Activated CD8-positive, alpha-beta T cell treated with anti-CD3 and anti-CD28 coated beads for 36 hours (primary cell): ENCODE measurements around the gene WTIP. TPM values are rescaled to one million over a fixed set of nuclear protein-coding genes. Genes with fewer than 3 reads are reported as not detected.

ENCODE experiments used
- ATAC-seq: fragments of 200-7000 bp; cut with Tn5 transposase; one replicate; pipeline ENCODE4 v1.10.0; 2021; ENCODE audit warnings: mild to moderate bottlenecking, moderate library complexity
- CTCF ChIA-PET: fragments of 350-600 bp; sonication (Branson Sonifier 250); formaldehyde crosslinking; loops from one replicate; lab custom pipeline; 2021; ENCODE audit warnings: antibody characterized with exemption; lab: Charles Lee
- POLR2A ChIA-PET: fragments of 350-600 bp; sonication (Branson Sonifier 250); formaldehyde crosslinking; loops from one replicate; lab custom pipeline; 2021; ENCODE audit warnings: antibody characterized with exemption; lab: Charles Lee
- DNase-seq: peaks from one replicate; pipeline ENCODE4 v3.0.0-alpha.2; 2020
- H3K27ac Mint-ChIP-seq: one replicate; pipeline ENCODE4 v1.8.0; 2021; ENCODE audit warnings: mild to moderate bottlenecking, mixed read lengths
- H3K27me3 Mint-ChIP-seq: one replicate; pipeline ENCODE4 v1.8.0; 2021; ENCODE audit warnings: mixed read lengths
- H3K36me3 Mint-ChIP-seq: one replicate; pipeline ENCODE4 v1.8.0; 2021; ENCODE audit warnings: low read depth, mixed read lengths
- H3K4me1 Mint-ChIP-seq: one replicate; pipeline ENCODE4 v1.8.0; 2021; ENCODE audit warnings: low read depth, mixed read lengths
- H3K4me3 Mint-ChIP-seq: one replicate; pipeline ENCODE4 v1.8.0; 2021; ENCODE audit warnings: mild to moderate bottlenecking, moderate library complexity, mixed read lengths
- H3K9me3 Mint-ChIP-seq: one replicate; pipeline ENCODE4 v1.8.0; 2021; ENCODE audit warnings: mixed read lengths
- CTCF ChIP-seq: fragments of 200-600 bp; IDR thresholded peaks from one replicate; pipeline ENCODE4 v1.8.0; 2022; ENCODE audit warnings: antibody characterized with exemption, mild to moderate bottlenecking
- intact Hi-C: fragments of 100-400 bp; cut with micrococcal nuclease; formaldehyde crosslinking; loops from one replicate; pipeline ENCODE4 v1.10.0; 2022
- total RNA-seq, 2 experiments: library from RNA; stranded (reverse); gene quantifications; one replicate each; pipeline ENCODE4 v1.2.3, GENCODE V29; 2021

Gene WTIP
- total RNA-seq, 2 experiments from 2014 or later: 0.54 to 0.63 TPM

GRCh38 chr19:34549833-34550232 lies 68.3 kb downstream of the WTIP start:
- Mint-ChIP-seq H3K27me3 (peaks cover 9% of the 10 kb centered on the region), H3K9me3 (peaks cover 18% of the 10 kb centered on the region), H3K4me3 (no peak overlapping the region), H3K27ac (no peak overlapping the region), H3K4me1 (no peaks in the 10 kb centered on the region), H3K36me3 (no peaks in the 10 kb centered on the region)
- TF ChIP-seq CTCF: no peak
- POLR2A ChIA-PET: no interaction called here
- no peak for DNase-seq
- CTCF ChIA-PET: no interaction called here
- intact Hi-C loops: no loop called here
- no peak for ATAC-seq

GRCh38 chr19:34555447-34555846 lies 73.9 kb downstream of the WTIP start:
- H3K4me3 Mint-ChIP-seq: no peak overlapping the region
- H3K4me1 Mint-ChIP-seq: no peaks in the 10 kb centered on the region
- ChIA-PET POLR2A (interaction anchor here (0.7 kb wide), 1 partner anchor 83 kb away, joined by 5 read pairs; no protein-coding TSS in a partner anchor), CTCF (interaction anchor here (2.8 kb wide), 1 partner anchor 157 kb away, joined by 10 read pairs; no protein-coding TSS in a partner anchor)
- no peak for TF ChIP-seq CTCF
- no peak overlapping the region for H3K27ac Mint-ChIP-seq
- intact Hi-C loops: no loop called here
- peaks cover 18% of the 10 kb centered on the region for H3K27me3 Mint-ChIP-seq
- ATAC-seq: no peak
- DNase-seq: peak; percentile 25
- H3K36me3 Mint-ChIP-seq: no peaks in the 10 kb centered on the region
- H3K9me3 Mint-ChIP-seq: peaks cover 2% of the 10 kb centered on the region

DNA sequence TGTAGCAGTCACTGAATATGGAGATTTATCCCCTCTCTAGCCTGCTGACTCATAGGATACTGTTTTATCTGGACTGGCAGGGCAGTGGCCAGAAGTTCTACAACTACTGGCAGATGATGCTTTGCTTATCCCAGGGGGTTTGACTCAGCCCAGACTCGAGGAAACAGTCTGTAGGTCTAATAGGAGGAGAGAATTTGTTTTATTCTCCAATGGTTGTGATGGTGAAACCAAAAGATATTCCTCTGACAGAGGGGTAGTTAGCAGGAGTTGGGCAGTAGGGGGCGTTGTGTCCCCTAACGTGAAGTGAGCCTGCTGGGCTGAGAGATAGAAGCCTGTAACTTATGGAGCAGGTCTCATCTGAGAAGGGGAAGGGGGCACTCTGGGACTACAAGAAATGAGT lies 74.9 kb downstream of the WTIP start:
- intact Hi-C loops: no loop called here
- ATAC-seq: peak; percentile 64
- TF ChIP-seq CTCF: peak; percentile 51
- no peaks in the 10 kb centered on the region for H3K9me3 Mint-ChIP-seq
- ChIA-PET CTCF (interaction anchor here (1.1 to 2.8 kb wide), 2 partner anchors 11 to 156 kb away, joined by 3 to 10 read pairs; no protein-coding TSS in a partner anchor), POLR2A (no interaction called here)
- H3K4me3 Mint-ChIP-seq: no peak overlapping the region
- no peak overlapping the region for H3K27ac Mint-ChIP-seq
- H3K27me3 Mint-ChIP-seq: peaks cover 18% of the 10 kb centered on the region
- DNase-seq: peak; percentile 59
- no peaks in the 10 kb centered on the region for H3K4me1 Mint-ChIP-seq
- no peaks in the 10 kb centered on the region for H3K36me3 Mint-ChIP-seq

DNA sequence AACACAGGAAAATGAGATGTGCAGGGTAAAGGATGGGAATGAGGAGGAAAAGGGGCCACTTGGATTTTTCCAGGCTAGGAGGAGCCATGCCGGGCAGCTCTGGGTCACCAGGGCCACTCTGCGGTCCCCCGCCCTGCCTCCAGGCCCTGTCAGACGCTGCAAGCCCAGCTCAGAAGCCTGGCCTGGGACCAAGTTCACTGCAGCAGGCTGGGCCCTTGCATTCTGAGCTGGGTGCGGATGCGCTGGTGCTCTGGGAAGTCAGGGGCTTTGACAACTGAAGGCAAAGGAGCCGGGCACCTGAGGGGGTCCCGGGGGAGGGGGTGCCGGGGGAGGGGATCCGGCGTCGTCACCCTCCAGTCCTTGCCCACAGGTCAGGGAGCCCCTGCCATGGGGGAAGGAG lies 77.5 kb downstream of the WTIP start:
- CTCF ChIA-PET: no interaction called here
- no peak for ATAC-seq
- Mint-ChIP-seq H3K27ac (no peak overlapping the region), H3K27me3 (peaks cover 14% of the 10 kb centered on the region), H3K4me3 (no peak overlapping the region), H3K4me1 (no peaks in the 10 kb centered on the region), H3K36me3 (no peaks in the 10 kb centered on the region), H3K9me3 (no peaks in the 10 kb centered on the region)
- DNase-seq: no peak
- POLR2A ChIA-PET: no interaction called here
- TF ChIP-seq CTCF: no peak
- intact Hi-C loops: no loop called here

GRCh38 chr19:34560229-34560628 lies 78.7 kb downstream of the WTIP start:
- intact Hi-C loops: no loop called here
- H3K4me1 Mint-ChIP-seq: no peaks in the 10 kb centered on the region
- ATAC-seq: no peak
- H3K27me3 Mint-ChIP-seq: peaks cover 13% of the 10 kb centered on the region
- no peaks in the 10 kb centered on the region for H3K36me3 Mint-ChIP-seq
- H3K4me3 Mint-ChIP-seq: no peak overlapping the region
- peaks cover 4% of the 10 kb centered on the region for H3K9me3 Mint-ChIP-seq
- CTCF ChIA-PET: no interaction called here
- H3K27ac Mint-ChIP-seq: no peak overlapping the region
- no peak for TF ChIP-seq CTCF
- DNase-seq: no peak
- POLR2A ChIA-PET: no interaction called here

Other genes starting within 250 kb of the WTIP start
- gene GARRE1, start 227.2 kb upstream of the WTIP start, total RNA-seq: 1 to 10 TPM; 7.2 to 8.1 TPM
- 100 to 1,000 TPM; 847 to 870 TPM for gene GPI, start 116.6 kb upstream of the WTIP start, total RNA-seq
- 10 to 100 TPM; 39.9 to 42.1 TPM for gene PDCD2L, start 77.4 kb upstream of the WTIP start, total RNA-seq
- 100 to 1,000 TPM; 134 to 149 TPM for gene UBA2, start 53.4 kb upstream of the WTIP start, total RNA-seq
- under 1 TPM; 0.25 to 0.47 TPM for gene SCGB2B2, start 195.4 kb downstream of the WTIP start, total RNA-seq
- gene ZNF302, start 195.9 kb downstream of the WTIP start, total RNA-seq: 10 to 100 TPM; 14.9 to 15.9 TPM